ENCODE measurements around the gene RBM10. TPM values are rescaled to one million over a fixed set of nuclear protein-coding genes. Genes with fewer than 3 reads are reported as not detected.

RBM10 gene
- total RNA-seq, 1 donor from 2014 or later = 33.6 TPM

DNA sequence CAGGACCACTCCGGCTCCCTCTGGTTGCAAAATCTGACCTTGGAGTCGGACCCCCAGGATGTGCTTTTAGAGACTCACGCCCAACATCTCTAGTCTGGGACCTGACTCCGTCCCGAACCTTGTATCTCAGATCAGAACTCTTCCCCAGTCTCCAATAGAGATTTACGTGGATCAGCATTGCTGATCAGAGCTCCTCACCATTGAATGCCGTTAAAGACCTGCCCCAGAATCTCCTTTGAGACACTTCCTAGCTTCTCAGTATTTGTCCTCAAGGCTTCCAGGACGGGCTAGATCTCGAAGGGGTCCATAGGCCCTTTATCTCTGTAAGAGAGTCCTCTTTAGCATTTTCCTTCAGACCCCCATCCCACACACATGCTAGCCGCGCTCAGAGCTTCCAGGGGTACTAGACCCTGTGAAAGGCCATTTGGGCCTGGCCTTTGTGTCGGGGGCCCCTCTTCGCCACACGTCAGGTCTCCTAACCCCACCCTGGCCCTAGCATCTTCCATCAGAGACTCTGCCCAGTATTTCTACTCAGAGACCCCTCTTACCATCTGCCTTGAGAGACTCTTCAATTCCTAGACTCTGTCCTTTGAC is 49.3 kb downstream of the RBM10 start:
- no peak for DNase-seq (ENCODE audit: low read depth)

- no peak for DNase-seq (ENCODE audit: low read depth)
Observed at GRCh38 chrX:47196098-47196497, 51.1 kb downstream of the RBM10 start.

DNA sequence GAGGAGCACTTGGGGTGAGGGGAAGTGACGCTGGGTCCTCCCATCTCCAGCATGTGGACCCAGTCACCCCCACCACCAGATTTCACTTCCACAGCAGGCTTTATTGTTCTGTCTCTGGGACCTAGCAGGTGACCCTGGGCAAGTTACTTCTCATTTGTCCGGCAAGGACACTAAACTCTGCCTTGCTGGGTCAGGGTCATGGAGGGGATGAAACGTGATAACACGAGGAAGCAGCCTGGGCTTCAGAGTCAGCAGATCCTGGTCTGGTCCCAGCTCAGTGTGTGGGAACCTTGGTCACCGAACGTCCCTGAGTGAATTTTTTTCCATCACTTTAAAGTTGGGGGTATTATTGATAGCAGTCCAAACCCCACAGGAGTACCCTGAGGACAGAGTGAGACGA is 52.5 kb downstream of the RBM10 start:
- DNase-seq (ENCODE audit: low read depth) = no peak

DNA sequence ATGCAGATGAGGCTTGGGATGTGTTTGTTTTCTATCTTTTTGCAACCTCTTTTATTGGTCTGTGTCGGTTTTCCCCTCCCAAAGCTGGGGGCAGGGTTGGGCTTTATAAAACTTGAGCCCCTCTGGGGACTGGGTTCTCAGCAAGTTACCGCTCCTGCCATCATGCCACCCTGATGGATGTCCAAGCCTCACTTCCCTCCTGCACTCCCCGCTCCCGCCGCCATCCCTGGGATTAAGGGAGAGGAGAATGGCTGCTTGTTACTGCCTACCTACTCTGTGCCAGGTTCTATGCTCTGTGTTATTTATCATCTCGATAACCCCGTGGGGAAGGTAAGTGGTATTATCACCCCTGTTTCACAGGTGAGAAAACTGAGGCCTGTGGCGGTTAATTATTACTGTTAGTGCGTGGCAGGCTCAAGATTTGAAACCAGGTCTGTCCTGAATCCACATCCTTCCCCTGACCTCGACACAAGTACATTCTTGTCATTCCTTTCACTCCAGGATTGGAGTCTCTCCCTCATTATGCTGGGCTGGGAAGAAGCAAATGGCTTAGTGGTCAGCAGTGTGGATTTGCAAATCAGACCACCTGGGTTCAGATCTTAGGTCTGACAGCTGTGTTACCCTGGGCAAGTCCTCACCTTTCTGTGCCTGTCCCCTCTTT is 53.1 kb downstream of the RBM10 start:
- DNase-seq (ENCODE audit: low read depth) = peak; percentile 51

- DNase-seq (ENCODE audit: low read depth) = no peak
Observed at GRCh38 chrX:47198687-47199080, 53.7 kb downstream of the RBM10 start.

DNA sequence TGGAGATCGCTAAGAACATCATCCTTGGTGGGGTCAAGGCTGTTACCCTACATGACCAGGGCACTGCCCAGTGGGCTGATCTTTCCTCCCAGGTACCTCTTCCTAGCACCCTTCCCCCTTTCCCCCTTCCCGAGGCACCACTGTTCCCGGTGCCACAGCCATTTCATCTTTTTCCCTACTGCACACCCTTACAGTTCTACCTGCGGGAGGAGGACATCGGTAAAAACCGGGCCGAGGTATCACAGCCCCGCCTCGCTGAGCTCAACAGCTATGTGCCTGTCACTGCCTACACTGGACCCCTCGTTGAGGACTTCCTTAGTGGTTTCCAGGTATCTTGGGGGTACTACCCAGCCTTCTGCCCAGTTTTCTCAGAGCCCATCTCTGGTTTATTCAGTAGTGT is 54.3 kb downstream of the RBM10 start:
- no peak for DNase-seq (ENCODE audit: low read depth)

DNA sequence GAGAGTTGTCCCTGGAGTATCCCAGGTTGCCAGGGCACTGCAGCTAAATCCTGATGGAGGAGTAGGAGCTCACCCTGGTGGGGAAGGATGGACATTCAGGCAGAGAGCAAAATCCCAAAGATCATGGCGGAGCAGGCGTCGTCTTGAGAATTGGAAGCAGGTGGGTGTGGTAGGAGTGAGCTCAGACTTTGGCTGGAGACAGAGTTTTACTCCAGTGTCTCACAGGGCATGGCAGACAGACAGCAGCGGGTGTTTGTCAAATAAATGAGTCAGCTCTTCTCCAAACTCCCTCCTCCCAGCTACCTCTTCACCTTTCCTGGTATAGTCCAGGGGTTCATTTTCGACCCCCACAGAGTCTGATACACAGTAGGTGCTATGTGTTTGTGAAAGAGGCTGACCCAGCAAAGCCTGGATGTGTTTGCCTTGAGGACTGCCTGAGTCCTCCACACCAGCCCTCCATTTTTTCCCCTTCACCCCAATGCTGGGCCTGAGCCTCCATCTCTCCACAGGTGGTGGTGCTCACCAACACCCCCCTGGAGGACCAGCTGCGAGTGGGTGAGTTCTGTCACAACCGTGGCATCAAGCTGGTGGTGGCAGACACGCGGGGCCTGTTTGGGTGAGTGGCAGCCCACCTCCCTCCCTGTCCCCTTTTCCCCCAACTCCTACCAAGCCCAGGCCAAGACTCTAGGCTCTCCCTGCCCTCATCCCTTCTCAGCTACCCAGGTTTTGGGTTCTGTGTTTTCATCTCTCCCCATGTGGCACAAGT is 55.5 kb downstream of the RBM10 start:
- peak; percentile 94 for DNase-seq (ENCODE audit: low read depth)

DNA sequence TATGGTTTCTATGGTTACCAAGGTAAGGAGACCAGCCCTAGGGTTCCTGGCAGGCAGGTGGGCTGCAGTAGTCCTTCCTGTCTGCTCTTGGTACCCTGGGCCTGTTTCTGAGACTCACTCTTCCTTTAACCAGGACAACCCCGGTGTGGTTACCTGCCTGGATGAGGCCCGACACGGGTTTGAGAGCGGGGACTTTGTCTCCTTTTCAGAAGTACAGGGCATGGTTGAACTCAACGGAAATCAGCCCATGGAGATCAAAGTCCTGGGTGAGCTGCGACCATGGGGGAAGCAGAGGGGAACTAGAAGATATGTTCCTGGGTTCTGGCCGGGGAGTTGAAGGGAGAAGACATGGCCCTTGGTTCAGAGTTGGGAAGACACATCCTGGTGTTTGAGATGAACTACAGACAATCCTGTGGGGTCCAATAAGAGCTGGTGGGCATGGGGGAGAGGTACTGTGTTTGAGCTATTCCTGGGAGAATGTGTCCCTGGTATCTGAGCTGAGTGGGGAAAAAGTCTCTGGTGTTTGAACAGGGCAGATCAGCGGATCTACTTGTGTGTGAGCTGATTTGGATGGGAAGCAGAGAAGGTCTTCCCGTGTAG is 56.4 kb downstream of the RBM10 start:
- DNase-seq (ENCODE audit: low read depth) = no peak

DNA sequence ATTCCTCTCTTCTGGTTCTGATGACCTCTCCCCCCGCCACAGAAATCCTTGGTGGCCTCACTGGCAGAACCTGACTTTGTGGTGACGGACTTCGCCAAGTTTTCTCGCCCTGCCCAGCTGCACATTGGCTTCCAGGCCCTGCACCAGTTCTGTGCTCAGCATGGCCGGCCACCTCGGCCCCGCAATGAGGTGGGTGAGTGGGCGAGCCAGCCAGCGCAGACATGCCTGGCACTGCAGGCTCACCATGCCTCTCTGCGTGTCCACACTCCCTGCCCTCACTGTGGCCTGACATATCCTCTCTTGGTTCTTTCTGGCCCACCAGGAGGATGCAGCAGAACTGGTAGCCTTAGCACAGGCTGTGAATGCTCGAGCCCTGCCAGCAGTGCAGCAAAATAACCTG is 57.3 kb downstream of the RBM10 start:
- no peak for DNase-seq (ENCODE audit: low read depth)

GRCh38 chrX:47202877-47203276 is 57.9 kb downstream of the RBM10 start:
- no peak for DNase-seq (ENCODE audit: low read depth)

GRCh38 chrX:47204970-47205369 is 59.9 kb downstream of the RBM10 start:
- DNase-seq (ENCODE audit: low read depth) = no peak

DNA sequence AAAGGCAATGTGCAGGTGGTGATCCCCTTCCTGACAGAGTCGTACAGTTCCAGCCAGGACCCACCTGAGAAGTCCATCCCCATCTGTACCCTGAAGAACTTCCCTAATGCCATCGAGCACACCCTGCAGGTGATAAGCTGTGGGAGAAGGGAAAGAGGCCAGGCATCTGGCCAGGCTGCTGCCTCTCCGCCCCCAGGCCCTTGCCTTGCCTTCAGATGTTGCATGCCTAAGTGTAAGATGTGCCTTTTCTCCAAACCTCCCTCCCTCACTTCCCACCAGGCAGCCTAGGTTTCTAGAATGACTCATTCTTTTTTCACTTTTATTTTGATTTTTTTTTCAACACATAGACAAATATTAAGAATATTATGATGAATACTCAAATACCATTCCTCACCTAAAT is 61.3 kb downstream of the RBM10 start:
- no peak for DNase-seq (ENCODE audit: low read depth)

DNA sequence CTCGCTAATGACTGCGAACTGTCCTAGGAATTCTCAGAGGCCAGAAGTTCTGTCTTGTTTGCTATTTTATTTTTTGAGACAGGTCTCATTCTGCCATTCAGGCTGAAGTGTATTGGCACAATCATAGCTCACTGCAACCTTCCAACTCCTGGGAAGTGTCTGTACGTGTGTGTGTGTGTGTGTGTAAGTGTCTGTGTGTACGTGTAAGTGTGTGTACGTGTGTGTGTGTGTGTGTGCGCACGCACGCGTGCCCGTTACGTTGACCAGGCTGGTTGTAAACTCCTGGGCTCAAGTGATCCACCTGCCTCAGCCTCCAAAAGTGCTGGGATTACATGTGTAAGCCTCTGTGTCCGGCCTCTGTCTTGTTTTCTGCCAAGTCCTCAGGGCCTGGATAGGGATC is 63.1 kb downstream of the RBM10 start:
- DNase-seq (ENCODE audit: low read depth) = no peak

- no peak for DNase-seq (ENCODE audit: low read depth)
Observed at GRCh38 chrX:47209508-47210238, 64.7 kb downstream of the RBM10 start.

DNA sequence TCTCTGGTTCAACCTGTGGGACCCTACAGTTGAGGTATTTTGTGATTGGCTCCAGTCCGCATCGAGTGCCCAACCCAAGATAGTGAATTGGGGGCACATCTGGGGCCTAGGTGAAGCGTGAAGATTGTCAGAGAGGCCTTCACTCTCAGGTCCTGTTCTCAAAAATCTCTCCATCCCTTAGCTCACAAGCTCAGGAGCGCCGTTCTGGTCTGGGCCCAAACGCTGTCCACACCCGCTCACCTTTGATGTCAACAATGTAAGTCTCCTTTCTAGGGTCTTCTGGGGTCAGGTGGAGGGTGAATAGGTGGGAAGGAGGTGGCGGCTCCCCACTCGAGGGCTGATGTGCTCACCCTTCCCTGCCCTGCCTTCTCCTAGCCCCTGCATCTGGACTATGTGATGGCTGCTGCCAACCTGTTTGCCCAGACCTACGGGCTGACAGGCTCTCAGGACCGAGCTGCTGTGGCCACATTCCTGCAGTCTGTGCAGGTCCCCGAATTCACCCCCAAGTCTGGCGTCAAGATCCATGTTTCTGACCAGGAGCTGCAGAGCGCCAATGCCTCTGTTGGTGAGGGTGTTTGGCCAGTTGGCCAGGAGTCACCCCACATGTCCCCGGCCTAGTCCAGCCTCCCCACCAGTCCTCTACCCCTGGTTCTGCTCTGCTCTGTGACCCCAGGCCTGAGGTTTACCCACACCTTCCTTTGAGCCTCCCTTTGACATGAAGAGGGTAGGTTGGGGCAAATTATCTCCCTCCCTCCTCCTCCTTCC is 65.8 kb downstream of the RBM10 start:
- DNase-seq (ENCODE audit: low read depth) = no peak

GRCh38 chrX:47212381-47213293 is 67.6 kb downstream of the RBM10 start:
- DNase-seq (ENCODE audit: low read depth) = no peak

DNA sequence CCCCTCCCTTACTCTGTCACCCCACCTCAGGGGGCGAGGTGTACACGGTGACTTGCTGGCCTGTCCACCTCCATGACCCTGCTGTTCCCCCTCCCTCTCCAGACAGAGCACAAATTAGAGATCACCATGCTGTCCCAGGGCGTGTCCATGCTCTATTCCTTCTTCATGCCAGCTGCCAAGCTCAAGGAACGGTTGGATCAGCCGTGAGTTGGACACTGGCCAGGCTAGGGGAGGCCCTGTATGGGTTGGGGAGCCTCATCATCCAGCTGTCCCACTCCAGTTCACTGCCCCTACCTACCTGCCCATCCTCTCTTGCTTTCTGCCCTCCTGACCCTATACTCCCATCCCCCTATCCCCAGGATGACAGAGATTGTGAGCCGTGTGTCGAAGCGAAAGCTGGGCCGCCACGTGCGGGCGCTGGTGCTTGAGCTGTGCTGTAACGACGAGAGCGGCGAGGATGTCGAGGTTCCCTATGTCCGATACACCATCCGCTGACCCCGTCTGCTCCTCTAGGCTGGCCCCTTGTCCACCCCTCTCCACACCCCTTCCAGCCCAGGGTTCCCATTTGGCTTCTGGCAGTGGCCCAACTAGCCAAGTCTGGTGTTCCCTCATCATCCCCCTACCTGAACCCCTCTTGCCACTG is 69.5 kb downstream of the RBM10 start:
- no peak for DNase-seq (ENCODE audit: low read depth)

- DNase-seq (ENCODE audit: low read depth) = no peak
Observed at GRCh38 chrX:47215291-47215900, 70.4 kb downstream of the RBM10 start.
